Activated CD4-positive, alpha-beta T cell treated with anti-CD3 and anti-CD28 coated beads for 24 hours (primary cell): ENCODE measurements around the gene SLC2A4.

Experiments
- DNase-seq, 2 donors: peaks; one replicate each; pipeline ENCODE4 v3.0.0-alpha.2; 2020; ENCODE audit warnings: low read depth in 2 of 2

The SLC2A4 gene

DNA sequence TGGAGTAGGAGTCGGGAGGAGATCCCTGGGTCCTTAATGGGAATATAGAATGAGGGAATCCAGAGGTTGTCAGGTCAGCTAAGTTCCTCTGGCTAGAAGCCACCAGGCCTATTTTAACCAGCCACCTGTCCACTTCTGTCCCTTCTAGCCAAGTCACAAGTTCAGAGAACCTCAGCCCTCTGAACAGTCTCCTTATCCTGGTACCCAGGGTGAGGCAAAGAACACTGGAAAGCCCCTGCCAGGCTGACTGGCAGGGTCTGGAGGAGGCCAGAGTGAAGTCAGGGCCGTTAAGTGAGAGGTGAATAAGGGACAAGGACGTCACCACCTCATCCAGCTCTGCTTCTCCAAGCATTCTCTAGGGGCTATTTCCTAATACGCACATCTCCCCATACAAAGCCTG, 32.7 kb upstream of the SLC2A4 start:
- DNase-seq: no peak

DNA sequence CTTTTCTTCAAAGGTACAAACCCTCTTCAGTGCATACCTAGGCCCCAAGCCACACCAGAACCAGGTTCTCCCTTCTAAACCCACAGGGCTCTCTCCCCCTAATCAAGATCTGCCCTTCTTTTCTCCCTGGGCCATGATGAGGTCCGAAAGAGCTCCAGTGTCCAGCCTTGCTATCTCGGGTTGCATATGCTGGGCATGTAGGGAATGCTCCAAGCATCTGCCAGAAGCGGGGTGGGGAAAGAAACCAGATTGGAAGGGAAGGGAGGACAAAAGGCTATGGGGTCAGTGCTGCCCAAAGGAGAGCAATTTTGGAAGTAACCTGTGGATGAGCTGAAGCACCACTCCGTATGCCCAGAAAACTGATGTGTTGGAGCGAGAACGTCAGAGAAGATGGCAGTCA, 32.3 kb upstream of the SLC2A4 start:
- DNase-seq: no peak

DNA sequence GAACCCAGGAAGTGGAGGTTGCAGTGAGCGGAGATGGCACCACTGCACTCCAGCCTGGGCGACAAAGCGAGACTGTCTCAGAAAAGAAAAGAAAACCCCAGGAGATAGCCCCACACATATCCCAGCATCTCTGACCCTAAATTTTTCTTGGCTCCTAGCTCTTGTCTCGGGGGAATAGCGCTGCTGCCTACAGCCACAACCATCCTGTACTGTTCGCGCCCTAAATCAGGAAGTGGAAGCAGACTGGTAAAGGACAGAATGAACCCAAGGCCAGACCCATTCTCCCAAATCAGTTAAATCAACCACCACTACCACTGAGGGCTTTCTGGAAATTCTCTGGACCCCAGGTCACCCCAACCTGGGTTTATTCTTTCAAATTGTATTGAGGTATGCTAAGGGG, 31.7 kb upstream of the SLC2A4 start:
- DNase-seq: no peak

DNA sequence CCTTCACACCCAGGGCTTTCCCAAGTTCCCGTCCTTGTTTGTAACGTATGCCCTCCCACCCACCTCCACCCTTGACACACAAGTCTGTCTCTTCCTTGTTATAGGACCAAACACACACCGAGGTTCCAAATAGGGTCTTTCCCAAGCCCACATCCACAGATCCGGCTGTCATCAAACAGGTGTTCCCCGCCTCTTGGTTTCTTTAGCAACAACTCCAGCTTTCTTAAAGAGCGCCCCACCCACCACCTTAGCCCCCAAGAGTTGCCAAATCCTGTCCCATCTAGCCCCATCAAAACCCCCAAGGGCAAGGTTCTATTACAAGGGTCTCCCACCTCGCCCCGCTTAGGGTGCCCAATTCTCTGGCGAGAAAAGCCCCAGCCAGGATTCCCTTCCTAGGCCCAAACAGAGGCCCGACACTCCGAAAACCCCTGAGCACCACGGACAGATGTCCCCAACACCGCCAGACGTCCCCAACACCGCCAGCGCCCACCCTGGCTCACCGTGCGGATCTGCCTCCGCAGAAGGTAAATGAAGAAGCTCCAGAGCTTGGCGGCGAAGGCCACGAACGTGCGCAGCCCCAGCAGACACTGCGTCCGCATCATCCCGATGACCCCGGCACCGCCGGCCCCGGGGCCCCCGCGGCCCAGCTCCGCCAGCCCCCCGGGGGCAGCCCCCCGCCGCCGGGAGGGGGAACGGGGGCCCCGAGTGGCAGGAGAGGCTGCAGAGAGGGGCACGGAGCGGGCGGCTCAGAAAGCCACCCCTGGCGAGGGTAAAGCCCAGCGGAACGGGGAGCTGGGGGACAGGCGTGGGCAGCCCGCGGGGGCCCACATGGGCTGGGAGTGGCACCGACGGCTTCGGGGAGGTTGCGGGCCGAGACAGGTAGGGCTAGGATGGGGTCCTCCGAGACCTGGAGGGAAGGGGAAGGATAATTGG, 30.6 kb upstream of the SLC2A4 start:
- DNase-seq: no peak

DNA sequence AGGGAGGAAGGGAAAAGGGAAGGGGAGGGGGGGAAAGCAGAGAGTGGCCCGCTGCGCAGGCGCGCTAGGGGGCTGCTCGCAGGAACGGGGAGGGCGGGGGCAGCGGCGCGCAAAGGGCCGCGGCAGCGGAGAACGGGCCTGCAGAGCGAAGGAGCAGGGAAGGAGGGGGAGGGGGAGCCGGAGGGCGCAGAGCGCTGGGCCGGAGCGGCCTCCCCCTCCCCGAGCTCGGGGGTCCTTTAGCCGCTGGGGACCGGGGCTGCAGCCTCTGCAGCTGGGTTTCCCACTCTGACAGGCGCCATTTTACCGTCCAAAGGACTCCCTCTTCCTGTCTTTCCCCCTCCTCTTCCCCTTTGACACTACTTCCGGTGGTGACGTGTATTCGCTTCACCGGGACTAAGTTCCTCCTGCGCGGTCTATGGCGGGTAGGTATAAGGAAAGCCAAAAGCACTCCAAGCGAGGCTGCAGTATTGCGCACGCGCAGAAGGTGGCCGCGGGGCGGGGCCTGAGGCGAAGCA, 29.8 kb upstream of the SLC2A4 start, which contains the start of gene CTDNEP1:
Gene CTDNEP1, minus strand, starts transcription at position 74 of the 515 bp plus-strand sequence. CDS start 438 bp downstream, outside the sequence.
- DNase-seq: peak; percentile 97 to 98

DNA sequence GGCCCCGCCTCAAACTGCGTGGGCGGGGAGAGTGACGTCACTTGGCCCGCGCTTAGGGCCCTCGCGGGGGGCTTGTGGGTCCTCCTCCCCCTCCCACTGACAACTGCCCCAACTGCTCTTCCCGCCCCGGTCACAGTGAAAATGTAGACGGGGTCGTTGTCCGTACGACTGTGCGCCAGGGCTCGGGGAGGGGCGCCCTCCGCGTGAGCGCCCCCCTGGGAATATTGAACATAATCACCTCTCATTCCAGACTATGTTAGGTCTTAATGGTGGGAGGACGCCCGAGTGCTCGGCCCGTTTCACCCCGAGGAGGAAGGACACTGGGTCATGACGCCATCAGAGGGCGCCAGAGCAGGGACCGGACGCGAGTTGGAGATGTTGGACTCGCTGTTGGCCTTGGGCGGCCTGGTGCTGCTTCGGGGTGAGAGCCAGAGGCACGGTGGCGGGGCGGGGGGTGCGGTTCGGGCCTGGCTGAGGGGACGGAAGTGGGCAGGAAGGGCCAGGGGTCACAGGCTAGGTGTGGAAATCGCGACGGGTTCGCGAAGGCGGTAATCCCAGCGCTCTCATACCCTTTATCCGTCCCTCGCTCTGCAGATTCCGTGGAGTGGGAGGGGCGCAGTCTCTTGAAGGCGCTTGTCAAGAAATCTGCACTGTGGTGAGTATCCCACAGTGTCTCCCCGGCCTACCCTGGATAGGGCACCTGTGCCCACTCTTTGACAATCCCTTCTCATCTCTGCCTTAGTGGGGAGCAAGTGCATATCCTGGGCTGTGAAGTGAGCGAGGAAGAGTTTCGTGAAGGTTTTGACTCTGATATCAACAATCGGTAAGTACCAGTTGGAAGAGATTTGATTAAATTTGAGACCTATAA, 29.1 kb upstream of the SLC2A4 start, which contains the start of gene ELP5:
Gene ELP5, plus strand, starts transcription at position 40 of the 868 bp plus-strand sequence. Its CDS starts 336 bp downstream, at position 376.
- peak; percentile 69 to 88 for DNase-seq

DNA sequence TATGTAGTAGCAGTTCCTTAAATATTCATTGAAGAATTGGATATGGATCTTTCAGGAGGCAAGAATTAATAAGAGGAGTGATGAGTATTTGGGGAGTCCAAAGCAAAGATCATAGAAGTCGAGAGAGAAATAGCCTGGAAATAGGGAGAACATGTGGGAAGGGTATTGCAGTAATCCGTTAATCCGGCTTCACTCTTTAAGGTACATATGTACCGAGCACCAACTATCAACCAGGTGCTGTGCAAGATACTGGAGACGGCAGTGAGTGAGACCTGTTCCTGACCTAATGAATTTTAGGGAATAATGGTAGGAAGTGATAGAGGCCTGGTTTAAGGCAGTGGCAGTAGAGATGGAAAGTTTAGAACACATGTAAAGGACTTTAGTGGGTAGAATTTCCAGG, 28.4 kb upstream of the SLC2A4 start:
- DNase-seq: no peak

DNA sequence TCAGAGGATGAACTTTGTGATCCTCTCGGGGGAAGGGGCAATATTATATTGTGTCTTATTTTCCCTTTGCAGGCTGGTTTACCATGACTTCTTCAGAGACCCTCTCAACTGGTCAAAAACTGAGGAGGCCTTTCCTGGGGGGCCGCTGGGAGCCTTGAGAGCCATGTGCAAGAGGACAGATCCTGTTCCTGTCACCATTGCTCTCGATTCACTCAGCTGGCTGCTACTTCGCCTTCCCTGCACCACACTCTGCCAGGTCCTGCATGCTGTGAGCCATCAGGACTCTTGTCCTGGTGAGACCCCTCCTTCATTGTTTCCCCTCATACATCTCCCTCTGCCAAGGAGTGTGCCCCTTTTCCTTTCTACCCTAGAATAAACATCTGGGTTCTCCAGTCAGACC, 27.0 kb upstream of the SLC2A4 start:
- DNase-seq: no peak

DNA sequence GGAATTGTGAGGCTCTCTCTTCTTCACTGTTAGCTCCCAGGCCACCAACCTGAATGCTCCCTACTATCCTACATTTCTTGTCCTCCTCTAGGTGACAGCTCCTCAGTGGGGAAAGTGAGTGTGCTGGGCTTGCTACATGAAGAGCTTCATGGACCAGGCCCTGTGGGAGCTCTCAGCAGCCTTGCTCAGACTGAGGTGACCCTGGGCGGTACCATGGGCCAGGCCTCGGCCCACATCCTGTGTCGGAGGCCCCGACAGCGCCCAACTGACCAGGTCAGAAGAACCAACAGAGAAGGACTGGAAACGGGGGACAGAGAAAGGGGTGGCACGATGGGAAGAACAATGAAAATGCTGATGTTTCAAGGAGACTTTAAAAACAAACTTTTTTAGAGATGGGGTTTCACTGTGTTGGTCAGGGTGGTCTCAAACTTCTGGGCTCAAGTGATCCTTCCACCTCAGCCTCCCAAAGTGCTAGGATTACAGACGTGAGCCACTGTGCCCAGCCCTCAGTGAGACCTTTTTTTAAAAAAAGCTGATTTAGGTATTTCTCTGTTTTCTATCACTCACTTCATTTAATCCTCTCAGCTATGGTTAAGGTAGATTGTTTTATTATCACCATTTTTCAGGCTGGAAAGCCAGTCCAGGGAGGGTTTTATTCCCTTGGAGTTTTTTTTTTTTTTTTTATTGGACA, 24.6 kb upstream of the SLC2A4 start:
- DNase-seq: no peak

DNA sequence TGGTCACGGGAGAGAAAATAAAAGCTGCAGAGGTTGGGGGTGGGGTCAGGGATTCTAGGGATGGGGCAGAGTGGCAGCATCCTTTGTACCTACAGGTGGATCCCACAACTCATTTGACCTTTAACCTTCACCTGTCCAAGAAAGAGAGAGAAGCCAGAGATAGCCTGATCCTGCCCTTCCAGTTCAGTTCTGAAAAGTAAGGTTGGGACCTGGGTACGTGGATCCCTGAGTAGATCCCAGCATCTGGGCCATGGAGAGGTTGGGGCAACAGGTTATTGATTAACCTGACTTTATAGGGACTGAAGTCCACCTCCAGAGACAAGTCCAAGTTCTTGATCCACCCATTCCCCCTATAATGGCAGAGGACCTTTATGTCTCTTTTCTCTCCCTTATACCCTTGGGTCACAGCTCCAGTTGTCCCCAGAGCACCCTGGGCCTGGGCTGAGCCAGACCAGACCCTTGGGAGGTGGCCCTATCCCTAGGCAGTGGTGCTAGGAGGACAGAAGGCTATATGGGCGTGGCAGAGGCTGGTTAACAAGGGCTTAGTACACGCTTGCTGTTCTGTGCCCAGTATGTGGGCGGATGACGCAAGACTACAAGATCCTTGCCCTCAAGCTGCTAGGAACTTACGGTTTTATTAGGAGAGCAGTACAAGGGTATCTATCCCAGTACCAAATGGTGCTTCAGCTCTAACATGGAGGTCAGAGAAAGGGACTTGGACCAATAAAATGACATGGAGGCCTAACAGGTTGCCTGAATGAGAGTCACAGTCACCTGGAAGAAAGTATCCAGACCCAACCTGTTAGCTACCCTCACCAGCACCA, 22.6 kb upstream of the SLC2A4 start:
- DNase-seq: no peak

DNA sequence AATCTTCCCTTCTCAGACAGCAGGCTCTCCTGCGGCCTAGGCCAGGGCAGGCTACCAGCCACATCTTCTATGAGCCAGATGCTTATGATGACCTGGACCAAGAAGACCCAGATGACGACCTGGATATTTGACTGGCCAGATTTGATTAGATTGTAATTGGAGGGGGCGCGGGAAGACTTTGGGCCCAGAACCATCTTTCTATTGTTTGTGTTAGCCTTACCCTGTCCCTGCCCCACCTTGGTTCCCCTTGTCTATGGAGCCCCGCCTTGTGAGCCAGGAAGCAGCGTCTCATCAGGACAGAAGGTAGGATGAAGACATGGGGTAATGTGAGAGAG, 22.0 kb upstream of the SLC2A4 start:
- no peak for DNase-seq

DNA sequence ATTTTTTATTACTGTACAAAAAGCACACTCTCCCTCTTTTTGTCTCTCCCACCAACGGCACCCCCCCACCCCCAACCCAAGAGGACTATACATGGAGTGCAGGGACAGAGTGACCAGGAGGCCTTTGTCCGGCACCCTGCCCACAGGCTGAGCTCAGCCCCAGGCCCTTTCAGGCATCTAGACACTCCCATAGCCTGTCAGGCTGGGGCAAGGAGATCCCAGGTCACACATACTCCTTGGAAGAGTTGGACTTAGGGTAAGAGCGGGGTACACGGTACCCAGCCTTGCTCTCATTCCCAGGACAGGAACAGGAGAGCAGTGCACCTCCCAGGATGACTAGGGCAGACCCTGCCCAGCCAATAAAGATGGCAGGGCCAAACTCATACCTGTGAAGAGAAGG, 21.4 kb upstream of the SLC2A4 start:
- DNase-seq: no peak

DNA sequence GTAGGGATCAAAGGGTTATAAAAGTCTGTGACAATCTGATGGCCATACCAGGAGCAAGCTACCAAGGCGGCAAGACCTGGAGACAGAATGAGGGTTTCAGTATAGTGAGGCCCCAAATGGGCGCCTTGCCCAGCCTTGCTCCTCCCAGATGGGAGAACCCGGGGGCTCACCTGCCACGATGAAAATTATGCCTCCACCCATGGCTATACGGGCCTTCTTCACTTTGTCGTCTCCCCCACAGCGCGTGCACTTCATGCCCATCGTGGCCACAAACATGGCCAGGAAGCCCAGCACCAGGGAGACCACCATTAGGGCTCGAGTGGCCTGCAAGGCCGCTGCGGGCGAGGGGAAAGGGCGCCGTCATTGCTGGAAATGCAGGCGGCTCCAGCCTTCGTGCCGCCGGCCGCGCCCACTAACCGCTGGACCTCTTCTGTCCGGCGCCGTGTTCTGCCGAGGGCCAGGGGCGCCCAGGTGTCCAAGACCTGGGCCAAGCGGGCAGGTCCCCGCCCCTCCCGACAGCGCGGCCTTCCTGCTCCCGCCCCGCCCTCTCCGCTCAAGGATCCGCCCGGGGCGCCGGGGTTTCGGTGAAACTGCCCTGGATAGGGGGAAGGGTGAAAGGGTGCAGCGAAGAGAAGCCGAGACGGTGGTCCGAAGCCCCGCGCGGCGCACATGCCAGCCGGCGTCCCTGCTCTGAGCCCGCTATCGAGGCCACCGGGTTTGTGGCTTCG, 20.7 kb upstream of the SLC2A4 start:
- DNase-seq: no peak

DNA sequence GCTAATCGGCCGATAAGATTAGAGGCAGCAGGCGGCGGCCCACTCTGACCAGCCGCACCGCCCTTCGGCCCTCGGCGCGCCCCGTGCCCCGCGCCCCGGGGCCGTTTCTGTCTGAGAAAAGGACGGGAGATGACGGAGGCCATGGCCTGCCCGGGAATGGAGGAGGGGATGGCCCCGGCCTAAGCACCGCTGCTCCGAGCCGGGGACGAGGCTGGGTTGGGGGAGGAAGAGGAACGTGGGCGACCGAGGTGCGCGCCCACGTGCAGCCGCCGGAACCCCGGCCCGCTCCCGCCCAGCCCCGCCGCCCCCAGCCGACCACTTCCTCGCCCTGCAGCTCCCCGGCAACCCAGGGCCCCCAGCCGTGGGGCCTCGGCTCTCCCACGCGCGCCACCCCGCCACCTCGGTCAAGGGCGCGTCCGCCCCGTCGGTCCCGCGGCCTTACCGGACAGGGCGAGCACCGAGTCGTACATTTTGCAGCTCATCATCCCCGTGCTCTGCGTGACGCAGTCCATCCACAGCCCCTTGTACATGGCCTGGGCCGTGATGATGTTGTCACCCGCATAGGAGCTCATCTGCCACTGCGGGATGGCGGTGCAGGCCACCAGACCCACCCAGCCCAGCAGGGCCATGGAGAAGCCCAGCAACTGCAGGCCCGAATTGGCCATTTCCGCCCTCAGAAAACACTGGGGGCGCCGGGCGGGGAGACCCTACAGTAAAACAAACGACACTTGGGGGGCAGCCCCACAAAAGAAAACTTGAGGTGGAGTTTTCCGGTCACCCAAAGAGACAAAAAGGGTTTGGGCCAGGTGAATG, 19.9 kb upstream of the SLC2A4 start:
- no peak for DNase-seq

DNA sequence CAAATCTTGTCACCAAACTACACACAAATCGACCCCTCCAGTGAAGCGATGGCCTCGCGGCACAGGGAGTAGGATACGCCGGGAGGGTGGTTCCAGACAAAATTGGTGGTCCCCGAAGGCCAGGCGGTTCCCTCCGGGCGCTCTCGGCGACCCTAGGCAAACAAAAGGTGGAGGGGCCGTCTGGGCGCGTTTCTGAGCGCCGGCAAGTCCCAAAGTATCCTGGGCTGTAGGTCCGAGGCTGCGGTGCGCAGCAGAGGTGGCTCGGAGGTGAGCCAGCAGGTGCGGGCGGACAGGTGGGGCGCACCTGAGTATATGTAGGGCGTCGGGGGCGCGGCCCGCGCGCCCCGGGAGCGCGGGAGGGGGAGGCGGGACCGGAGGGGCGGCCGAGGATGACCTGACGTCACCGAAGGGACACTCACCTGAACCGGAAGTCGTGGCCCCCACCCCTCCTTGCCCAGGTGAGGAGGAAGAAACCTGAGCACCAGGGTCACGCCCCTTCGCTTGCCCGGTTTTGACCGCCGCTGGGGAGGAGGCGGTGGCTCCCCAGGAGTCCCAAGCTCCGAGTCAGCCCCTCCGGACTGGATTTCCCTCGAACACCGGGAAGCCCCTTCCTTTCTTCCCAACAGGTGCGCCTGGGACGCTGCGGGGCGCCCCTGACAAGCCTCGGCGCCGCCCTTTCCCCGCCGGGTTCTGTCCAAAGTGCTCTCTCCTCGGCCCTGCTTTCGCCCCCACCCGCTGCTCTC, 19.2 kb upstream of the SLC2A4 start, which contains the start of gene CLDN7:
Gene CLDN7, minus strand, starts transcription at position 287 of the 743 bp plus-strand sequence. CDS start 435 bp downstream, outside the sequence.
- DNase-seq: no peak

DNA sequence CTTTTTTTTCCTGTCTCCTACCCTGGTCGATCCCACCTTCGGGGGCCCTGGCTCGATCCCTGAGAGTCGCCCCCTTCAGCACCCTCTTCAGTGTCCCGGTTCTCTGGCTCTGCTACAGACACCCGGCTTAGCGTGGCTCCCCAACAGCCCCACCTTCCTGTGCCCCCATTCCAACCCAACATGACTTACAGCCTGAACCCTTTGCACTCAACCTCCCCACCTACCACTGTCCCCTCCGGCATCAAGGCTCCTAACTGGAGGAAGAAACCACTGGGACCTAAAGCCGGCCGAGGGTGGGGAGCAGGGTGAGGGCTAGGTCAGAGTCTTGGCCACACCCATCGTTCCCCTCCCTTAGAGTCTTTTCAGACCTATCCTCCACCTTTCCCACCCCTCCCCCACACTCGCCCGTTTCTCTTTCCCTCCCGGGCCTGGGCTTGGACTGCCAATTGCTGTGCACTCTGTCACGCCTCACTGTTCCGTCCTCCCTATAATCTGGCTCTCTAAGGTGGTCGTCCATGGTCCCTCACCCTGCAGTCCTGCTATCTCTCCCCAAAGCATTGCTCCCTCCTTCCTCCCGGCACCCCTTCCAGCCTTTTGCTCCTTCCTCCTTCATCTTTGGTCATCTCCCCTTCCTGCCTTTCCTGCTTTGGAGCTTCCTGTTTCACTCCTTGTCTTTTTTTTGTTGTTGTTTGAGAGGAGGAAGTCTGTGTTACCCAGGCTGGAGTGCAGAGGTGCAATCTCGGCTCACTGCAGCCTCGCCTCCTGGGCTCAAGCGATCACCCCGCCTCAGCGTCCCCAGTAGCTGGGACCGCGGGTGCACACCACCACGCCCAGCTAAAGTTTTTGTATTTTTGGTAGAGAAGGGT, 18.4 kb upstream of the SLC2A4 start:
- no peak for DNase-seq

DNA sequence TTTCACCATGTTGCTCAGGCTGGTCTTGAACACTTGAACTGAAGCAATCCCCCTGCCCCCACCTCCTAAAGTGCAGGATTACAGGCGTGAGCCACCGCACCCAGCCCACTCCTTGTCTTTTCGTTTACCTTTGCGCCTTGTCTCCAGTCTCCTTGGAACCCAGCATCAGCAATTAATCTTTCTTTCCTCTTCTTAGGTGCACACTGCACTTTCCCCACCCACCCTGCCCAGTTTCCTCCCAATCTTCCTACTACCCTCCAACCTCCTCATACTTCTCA, 17.8 kb upstream of the SLC2A4 start:
- no peak for DNase-seq

DNA sequence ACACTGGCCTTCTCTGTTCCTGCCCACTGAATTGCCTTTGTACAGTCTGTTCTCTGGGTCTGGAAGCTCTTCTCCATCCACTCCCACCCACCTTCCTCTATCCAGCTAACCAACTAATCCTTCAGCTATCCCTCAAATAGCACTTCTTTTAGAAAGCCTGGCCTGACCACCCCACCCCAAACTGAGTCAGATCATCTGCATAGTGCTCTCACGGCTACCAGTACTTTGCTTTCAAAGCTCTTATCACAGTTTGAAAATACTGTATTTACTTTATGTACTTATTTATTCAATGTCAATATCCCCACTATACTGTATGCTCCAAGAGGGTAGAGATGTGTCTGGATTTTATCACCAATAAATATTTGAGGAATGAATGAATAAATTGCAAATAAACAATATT, 14.7 kb upstream of the SLC2A4 start:
- no peak for DNase-seq
